Liver (tissue), 3 donors: ENCODE data around the gene CXCR3.

Source experiments
- ATF3 ChIP-seq: IDR thresholded peaks from 2 replicates; pipeline ENCODE4 v1.6.1; 2016; ENCODE audit warnings: antibody characterized with exemption
- CTCF ChIP-seq: fragments of 150-350 bp; IDR thresholded peaks from 2 replicates; pipeline ENCODE4 v1.5.1; 2017; ENCODE audit warnings: improper control_type of control experiment, low read depth, low read length; ENCODE audit not compliant: missing input control
- EGR1 ChIP-seq, 2 donors: IDR thresholded peaks; 2 replicates each; pipeline ENCODE4 v1.6.1; 2016 to 2018; ENCODE audit warnings: antibody characterized with exemption in 2 of 2, low read depth in 2 of 2
- FOXA2 ChIP-seq: IDR thresholded peaks from 2 replicates; pipeline ENCODE4 v1.6.1; 2016; ENCODE audit warnings: antibody characterized with exemption
- JUND ChIP-seq, 2 donors: IDR thresholded peaks; 2 replicates each; pipeline ENCODE4 v1.6.1; 2016; ENCODE audit warnings: antibody characterized with exemption in 2 of 2
- NR2F2 ChIP-seq: IDR thresholded peaks from 2 replicates; pipeline ENCODE4 v1.6.1; 2016; ENCODE audit warnings: antibody characterized with exemption
- REST ChIP-seq: IDR thresholded peaks from 2 replicates; pipeline ENCODE4 v1.6.1; 2016; ENCODE audit warnings: antibody characterized with exemption, mild to moderate bottlenecking
- donor health status: healthy.
- donor health status: healthy.

GRCh38 chrX:71578253-71579135 is 39.8 kb downstream of the CXCR3 start, which contains the start of gene GCNA:
- TF ChIP-seq CTCF (no peak), FOXA2 (no peak), REST (no peak), EGR1 (IDR thresholded peaks at IDR 0.05; ENCODE audit: low read depth in 2 of 2) (no peak), ATF3 (no peak), JUND (IDR thresholded peaks at IDR 0.05) (no peak), NR2F2 (no peak)
